C4-2B (cell line): Measurements from ENCODE around the gene REL.

Experiments used
- H3K27ac ChIP-seq: fragments of 450-650 bp; 2 replicates; pipeline ENCODE4 v1.5.1; 2017
- ZFX ChIP-seq: fragments of 450-650 bp; IDR thresholded peaks from 2 replicates; pipeline ENCODE4 v1.6.1; 2017
- TF ChIP-seq, protein P1 (sequence below): fragments of 450-650 bp; conservative IDR thresholded peaks from 2 replicates; pipeline ENCODE4 v1.5.1; 2017; ENCODE audit warnings: mild to moderate bottlenecking

REL gene

DNA sequence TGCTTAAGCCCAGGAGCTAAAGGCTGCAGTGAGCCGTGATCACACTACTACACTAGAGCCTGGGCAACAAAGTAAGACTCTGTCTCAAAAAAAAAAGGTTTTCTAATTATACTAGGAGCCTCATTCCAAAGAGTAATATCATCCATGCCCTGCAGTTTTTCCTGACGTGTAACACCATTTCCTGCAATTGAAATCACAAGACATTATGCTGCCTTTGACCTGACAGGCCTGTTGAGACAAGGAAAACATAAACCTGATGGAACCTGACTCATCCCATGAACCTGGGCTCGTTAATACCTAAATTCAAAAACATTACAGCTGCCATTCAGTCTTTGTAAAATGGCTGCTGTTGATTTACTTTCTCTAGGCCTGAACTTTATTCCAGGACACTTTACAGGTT, 77.4 kb downstream of the REL start:
- TF ChIP-seq, protein P1, sequence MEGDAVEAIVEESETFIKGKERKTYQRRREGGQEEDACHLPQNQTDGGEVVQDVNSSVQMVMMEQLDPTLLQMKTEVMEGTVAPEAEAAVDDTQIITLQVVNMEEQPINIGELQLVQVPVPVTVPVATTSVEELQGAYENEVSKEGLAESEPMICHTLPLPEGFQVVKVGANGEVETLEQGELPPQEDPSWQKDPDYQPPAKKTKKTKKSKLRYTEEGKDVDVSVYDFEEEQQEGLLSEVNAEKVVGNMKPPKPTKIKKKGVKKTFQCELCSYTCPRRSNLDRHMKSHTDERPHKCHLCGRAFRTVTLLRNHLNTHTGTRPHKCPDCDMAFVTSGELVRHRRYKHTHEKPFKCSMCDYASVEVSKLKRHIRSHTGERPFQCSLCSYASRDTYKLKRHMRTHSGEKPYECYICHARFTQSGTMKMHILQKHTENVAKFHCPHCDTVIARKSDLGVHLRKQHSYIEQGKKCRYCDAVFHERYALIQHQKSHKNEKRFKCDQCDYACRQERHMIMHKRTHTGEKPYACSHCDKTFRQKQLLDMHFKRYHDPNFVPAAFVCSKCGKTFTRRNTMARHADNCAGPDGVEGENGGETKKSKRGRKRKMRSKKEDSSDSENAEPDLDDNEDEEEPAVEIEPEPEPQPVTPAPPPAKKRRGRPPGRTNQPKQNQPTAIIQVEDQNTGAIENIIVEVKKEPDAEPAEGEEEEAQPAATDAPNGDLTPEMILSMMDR: no peak
- no peak for TF ChIP-seq ZFX
- H3K27ac ChIP-seq: no peak overlapping the region

DNA sequence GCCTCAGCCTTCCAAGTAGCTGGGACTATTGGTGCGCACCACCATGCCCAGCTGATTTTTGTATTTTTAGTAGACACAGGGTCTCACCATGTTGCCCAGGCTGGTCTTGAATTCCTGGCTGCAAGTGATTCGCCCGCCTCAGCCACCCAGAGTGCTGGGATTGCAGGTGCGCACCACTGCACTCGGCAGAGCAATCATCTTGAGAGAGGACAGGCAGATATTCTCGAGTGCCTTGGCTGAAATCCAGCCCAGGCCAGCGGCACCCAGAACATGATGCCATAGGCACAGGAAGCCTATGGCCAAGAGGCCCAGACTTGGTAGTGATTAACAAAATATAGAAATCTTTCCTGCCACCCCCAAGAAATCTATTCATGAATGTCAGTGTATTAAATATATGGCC, 78.1 kb downstream of the REL start:
- no peak overlapping the region for H3K27ac ChIP-seq
- no peak for TF ChIP-seq ZFX
- TF ChIP-seq, protein P1: no peak

DNA sequence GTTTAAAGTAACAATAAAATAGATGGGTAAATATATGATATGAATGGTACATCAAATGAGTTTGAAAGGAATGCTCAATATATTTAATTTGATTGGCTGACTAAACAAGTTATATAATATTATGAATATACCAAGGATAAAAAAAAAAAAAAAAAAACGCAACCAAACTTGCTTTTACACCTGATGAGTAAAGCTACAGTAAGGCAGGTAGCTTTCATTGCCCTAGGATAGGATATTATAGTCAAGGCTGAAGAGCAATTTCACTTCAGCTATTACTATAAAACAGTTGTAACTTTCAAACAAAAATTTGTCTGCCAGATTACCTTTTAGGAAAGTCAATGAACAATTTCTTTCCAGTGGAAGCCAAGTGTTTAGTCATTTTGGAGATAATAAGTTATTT, 79.3 kb downstream of the REL start:
- TF ChIP-seq, protein P1: no peak
- no peak for TF ChIP-seq ZFX
- no peak overlapping the region for H3K27ac ChIP-seq

DNA sequence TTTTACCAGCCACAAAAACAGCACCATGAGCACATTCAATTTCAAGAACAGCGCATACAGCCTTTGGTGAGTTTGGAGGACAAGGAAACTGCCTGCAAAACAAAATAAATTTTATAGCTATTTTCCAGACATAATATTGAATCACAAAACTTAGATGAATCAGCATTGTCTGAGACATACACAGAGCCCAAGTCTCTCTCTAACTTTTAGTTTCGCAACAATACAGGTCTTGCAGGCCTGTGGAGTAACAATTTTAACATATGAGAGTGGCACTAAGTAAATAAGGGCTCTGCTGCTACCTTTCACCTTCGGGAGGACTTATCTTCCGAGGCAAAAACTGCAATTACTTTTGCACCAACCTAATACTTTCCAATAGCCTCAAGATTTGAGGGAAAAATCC, 80.1 kb downstream of the REL start:
- TF ChIP-seq, protein P1: no peak
- no peak for TF ChIP-seq ZFX
- H3K27ac ChIP-seq: no peak overlapping the region

DNA sequence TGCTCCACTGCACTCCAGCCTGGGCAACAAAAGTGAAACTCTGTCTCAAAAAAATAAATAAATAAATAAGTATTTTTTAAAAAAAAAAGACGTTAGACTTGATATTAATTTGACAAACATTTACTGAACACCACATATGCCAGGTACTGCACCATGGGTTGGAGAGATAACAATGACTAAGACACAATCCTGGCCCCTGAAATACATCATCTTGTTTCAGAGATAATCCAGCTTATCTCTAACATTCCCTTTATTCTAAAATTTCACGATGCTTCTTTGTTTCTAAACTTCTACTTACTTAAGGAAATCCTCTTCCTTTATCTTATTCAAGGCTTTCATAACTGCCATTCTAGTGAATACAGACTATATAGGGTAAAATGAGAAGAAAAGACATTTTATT, 81.2 kb downstream of the REL start:
- TF ChIP-seq, protein P1: no peak
- no peak for TF ChIP-seq ZFX
- H3K27ac ChIP-seq: no peak overlapping the region

DNA sequence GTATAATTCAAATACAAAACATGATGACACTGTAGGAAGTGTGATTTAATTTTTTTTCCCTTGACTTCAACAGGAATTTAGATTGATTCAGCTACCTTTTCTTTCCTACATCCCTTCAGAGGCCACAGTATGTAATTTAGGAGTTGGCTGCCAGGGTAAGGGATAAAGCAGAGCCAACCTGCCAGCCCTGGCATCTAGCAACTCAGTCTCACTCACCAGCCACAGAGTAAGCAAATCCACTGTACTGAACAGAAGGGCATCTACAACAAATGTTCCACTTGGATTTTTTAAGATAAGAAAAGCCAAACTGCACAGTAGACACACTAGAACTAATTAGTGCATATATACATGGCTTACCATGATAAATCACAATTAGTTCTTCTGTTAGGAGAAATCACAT, 81.8 kb downstream of the REL start:
- TF ChIP-seq, protein P1: no peak
- TF ChIP-seq ZFX: no peak
- H3K27ac ChIP-seq: no peak overlapping the region

DNA sequence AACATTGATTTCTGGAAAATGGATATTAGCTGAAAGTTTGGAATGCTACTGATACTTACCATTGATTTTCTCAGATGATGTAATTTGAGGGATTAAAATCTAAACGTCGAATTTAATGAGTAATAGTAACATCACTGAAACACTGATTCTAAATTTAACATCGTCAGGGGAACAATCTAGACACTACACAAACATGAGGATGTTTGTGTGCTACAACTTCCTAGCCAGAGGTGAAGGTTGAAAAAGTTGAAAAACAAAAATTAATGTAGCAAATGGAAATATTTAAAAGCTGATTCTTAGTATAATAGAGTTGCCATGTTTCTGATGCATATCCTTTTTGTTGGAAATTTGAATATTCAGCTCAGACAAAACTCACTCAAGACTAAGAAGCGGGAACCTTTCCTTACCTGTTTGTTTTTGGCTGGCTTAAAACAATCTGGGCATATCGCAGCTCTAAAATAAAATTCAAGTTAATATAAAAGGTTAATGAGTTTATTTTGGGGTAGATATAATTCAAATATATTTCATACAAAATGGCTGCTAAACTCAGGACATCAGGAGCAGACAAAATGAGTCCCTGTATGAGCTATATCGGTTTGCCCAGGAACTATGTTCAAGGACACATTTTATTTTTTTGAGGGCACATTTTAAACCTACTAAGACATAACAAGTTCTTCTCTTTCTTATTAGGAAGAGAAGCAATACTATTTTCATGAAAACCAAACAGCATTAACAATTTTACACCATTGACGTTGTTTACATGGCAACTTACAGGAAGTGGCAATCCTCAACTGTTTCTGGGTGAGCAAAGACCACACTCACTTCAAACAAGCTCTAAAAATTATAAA, 83.5 kb downstream of the REL start:
- H3K27ac ChIP-seq: no peak overlapping the region
- TF ChIP-seq, protein P1: no peak
- TF ChIP-seq ZFX: no peak
